Retina (tissue), 1 donor: ENCODE results near the gene MTHFD1.

Experiments
- DNase-seq: peaks from one replicate; pipeline ENCODE4 v3.0.0-alpha.2; 2016

Gene MTHFD1

DNA sequence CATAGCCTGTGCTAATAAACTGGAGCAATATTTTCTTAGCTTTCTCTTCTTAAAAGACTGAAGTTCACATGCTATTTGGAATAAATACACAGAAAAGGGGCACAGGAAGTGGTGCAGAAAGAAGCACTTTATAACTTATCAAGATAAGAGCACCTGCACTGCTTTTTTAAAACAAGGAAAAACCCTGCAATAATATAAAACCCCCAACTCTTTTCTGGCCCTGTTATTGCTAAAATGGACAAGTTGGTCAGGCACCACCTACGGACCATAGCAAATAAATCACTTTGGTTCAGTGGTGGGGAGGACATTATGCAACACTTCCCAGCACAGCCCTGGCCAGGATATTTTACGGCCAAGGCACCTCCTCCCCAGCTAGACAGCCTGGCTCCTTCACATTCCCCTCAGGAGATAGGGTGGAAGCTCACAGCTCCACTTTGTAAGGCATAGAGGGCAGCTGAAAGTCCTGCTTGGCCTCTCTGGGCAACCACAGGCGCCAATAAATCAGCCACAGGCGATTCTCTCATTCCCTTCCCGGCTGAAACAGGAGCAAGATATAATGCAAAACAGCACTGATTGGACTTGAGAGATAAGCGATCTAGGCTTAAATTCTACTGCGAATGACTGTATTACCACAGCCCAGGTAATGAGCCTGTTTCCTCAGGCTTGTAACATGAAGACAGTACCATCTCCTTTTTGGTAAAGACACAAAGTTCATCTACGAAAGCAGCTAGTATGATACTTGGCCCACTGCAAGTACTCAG is 113.4 kb downstream of the MTHFD1 start:
- DNase-seq = peak; percentile 11

DNA sequence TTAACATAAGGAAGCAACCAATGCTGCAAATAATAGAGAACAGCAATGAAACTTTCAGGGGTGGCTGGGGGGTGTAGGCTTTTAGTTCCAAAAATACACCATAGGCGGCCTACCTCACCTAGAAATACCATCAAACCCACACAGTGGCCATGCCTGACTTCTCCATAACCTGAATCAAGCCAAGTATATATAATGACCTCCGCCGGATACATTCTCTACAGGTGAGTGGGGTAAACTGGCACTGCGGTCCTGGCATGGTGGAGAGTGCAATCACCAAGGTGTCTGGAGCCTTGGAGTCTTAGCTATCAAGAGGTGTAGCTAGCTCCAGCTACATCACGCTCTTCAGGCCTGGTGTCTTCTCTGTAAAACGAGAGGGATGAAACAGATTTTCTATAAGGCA is 114.3 kb downstream of the MTHFD1 start:
- DNase-seq = no peak

DNA sequence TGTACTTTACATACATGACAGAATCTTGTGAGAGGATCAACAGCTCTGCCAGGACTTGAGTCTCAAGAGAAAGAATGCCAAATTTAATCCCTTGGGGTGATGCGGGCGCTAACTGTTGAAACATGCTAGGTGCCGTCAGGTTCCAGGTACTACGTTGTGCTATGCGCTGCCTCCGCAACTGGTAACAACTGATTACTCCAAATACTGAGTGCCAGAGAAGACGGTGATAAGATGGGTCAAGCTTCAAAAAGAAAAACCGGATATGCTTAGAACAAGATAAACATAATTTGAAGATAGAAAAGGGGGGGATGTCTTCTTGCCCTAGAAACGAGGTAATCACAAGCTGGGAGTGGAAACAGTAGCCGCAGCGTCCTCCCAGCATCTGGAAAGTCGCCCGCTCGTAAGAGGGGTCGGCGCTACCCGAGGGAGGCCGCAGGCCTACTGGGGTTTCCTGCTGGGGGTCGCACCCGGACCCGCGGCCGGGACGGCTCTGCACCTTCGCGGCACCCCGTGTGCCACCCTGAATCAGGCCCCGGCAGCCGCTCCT is 114.8 kb downstream of the MTHFD1 start:
- DNase-seq = no peak

DNA sequence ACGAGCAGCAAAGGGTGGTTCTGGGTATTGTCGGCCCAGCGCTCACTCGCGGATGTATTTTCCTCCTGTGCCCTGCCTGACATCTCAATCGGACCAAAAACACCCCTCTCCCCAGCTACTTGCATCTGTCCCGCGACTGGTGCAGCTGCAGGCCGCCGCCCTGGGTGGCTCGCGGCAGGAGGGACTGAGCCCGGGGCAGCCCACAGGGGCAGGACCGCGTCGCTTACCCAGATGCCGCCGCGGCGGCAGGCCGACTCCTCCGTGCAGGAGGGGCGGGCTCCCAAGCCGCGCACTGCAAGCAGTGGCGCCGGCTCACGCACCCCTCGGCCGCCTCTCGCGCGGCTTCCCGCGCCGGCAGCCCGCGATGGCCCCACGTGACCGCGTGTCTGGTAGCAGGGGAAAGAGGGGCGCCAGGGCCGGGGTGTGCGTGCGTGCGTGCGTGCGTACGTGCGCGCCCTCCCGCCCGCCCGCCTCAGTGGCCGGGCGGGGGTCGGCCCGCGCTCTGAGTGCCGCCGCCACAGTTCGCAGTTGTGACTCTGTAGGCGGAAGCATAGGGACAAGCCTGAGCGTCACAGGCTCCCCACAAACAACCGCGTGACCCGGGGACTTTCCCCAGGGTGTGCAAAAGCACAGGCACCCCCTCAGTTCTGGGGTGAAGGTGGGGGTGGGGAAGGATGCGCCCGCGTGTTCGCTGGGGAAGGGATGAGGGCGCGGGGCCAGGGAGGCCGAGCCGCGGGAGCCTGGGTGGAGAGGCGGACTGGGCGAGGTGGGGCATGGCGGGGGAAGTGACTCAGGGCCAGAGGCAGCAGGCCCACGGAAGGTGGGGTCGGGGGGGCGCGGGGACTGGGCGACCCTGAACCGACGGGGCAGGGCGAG is 115.5 kb downstream of the MTHFD1 start, which contains the start of gene ZBTB25:
Gene ZBTB25 (minus strand): TSS at position 405 of the 876 bp plus-strand sequence. CDS start 13,305 bp downstream, outside the sequence.
- peak; percentile 96 for DNase-seq

DNA sequence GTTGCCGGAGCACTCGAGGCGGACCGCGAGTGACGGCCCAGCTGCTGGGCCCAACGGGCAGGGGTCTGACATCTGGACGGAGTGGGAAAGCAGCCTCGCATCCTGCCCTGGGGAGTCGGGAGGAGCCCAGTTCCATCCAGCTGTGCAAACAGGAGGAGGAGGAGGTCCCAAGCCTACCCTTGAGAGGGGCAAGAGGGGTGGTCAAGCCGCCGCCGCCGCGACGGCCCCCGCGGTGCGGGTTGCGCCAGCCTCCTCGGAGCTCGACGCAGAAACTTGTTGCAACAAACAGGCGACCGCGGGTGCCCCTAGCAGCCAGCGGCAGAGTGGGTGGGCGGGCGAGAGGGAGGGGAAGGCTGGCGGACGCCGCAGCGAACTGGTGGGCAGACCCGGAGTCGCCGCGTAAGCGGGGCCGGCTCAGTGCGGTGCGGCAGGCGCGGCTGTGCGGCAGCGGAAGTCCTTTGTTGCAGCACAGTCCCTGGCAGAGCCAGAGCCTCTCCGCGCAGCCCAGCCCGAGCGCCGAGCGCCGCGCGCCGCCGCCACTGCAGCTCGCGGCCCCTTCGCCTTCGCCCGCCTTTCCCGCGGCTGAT is 116.2 kb downstream of the MTHFD1 start, which contains the start of gene ZBTB1:
Gene ZBTB1 (plus strand): TSS at position 461 of the 587 bp plus-strand sequence. CDS start 16,735 bp downstream, outside the sequence.
- DNase-seq = peak; percentile 94

DNA sequence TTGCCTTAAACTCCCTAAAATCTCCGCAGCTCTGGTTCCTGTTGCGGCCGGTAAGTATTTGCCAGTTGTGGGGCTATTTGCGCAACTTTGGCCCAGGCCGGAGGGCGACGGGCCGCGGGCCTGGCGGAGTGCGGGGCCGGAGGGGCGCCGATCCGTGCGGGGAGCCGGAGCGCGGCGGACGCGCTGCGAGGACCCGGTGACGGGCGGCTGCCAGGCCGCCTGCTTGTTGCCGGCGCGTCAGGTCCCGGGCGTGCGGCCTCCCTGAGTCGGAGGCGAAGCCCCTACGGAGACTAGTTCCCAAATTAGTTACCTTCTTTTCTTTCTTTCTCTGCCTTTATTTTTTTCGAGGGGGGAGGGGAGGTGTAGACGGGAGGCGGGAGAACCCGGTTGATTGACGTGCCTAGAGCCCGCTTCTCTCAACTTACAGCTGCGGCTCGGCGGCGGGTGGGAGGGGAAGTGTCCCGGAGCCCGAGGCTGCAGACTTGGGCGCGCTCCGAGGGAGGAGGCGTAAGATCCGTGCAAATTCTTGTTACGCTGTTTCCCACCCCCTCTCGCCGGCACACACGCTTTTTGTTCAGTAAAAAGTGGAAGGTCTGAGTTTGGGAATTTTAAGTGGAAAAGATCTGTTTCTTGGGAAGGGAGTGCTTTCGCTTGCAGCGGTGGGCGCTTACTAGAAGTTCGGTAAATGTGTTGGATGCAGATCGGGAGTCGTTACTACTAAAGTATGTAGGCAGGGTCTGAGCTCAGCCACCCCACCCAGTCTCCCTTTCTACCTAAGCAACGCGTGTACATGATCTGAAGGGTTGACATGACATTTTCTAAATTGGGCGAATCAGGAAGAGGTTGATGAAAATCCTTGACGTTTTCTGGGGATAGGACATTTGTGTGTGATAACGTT is 117.0 kb downstream of the MTHFD1 start:
- peak; percentile 94 for DNase-seq

DNA sequence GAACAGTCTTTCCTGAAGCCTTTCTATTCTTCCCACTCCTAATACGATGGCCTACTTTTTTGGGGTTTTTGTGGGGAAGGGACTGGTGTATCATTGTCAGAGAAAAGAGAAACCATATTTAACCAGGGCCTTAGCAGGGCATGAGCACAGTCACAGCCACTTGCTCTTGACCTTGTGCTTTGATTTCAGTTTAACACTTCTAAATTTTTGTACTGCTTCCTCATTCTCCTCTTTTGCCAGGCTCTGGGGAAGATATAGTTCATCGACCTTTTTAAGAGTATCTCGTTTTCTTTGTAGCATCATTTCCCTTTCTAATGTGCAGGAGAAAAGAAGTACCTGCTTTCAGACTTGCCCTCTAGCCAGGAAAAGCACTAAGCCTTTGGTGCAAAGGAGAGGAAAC is 118.6 kb downstream of the MTHFD1 start:
- no peak for DNase-seq

DNA sequence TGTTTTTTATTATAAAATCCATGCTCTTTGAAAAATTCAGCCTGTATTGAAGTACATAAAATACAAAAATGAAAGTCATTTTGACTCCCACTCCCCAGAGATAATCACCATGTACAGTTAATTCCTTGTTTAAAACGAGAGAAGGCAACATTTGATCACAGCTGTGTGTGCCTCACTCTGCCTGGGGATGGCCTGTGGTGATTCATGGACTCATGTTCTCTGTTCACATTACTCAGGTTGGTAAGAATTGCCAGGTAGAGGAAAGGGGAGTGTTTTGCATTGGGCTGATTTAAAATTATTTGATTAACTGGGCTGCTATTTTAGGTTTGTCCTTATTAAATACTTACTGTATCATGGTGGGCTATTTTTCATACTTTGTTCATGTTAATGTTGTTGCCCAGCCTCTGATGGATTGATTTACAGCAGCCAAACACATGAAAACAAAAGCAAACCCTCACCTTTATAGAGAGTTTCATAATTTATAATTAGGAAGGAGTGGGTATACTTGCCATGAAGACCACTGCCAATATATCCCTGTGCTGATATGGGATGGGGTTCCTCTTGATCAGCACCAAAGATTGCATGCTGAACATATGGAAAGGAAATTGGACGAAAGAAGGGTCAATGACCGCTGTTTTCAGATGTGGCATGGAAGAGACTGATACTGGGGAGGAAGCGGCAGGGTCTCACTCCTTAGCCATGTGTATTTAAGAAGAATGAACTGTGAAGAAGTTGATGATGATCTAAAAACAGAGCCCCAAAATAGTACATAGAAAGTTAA is 119.4 kb downstream of the MTHFD1 start:
- DNase-seq = no peak

DNA sequence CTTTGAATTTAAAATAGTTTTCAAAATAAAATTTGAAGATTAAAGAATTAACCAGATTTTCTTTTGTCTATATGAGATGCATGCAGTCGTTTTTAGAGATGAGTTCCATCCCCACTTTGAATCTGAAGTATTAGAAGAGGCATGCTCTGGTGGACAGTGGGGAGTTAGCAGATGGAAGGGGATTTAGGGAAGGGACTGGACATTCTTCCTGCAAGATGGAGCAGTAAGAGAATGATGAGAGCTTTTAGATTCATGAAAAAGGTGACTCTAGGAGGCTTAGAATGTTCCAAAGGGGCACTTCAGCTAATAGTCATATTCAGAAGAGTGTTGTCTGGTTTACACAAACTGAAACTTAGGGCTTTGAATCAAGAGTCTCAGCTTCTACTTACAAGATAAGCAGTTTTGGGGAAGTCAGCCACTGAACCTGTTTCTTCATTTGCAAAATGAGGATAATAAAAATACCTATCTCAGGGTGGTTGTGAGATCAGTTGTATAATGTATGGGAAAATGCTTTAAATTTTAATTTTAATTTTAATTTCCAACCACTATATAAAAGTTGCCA is 120.1 kb downstream of the MTHFD1 start:
- DNase-seq = no peak

DNA sequence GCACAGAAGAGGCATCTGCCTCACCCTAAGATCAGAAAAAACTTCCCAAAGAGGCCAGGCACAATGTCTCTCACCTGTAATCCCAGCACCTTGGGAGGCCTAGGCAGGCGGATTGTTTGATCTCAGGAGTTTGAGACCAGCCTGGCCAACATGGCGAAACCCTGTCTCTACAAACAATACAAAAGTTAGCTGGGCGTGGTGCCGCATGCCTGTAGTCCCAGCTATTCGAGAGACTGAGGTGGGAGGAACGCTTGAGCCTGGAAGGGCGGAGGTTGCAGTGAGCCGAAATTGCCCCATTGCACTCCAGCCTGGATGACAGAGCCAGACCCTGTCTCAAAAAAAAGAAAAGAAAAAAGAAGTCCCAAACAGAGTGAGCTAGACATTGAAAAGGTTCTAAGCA is 120.9 kb downstream of the MTHFD1 start:
- DNase-seq = no peak
